ENCODE measurements around the gene IL7R.
"Not testable (repeated sequence)": the region's sequence is repeated elsewhere in the genome, so short reads cannot be mapped to it uniquely, and the experiment has no call there.

Gene IL7R

GRCh38 chr5:35886381-35886780 lies 29.7 kb downstream of the IL7R start:
- TF ChIP-seq CTCF (conservative IDR thresholded peaks at IDR 0.05; ENCODE audit: control insufficient read depth, insufficient read depth, low read depth, low read length) = no peak
- no peak for DNase-seq (ENCODE audit: low read depth)

GRCh38 chr5:35887321-35888100 lies 30.8 kb downstream of the IL7R start:
- DNase-seq (ENCODE audit: low read depth) = peak; percentile 19
- H3K4me3 ChIP-seq (ENCODE audit: control insufficient read depth, low read depth, low read length) = no peak overlapping the region
- TF ChIP-seq CTCF (conservative IDR thresholded peaks at IDR 0.05; ENCODE audit: control insufficient read depth, insufficient read depth, low read depth, low read length) = no peak

More at GRCh38 chr5:35886381-35886780, 29.7 kb downstream of the IL7R start:
- H3K4me3 ChIP-seq (ENCODE audit: control insufficient read depth, low read depth, low read length) = no peak overlapping the region

- DNase-seq (ENCODE audit: low read depth) = no peak
- no peak for TF ChIP-seq CTCF (conservative IDR thresholded peaks at IDR 0.05; ENCODE audit: control insufficient read depth, insufficient read depth, low read depth, low read length)
- no peak overlapping the region for H3K4me3 ChIP-seq (ENCODE audit: control insufficient read depth, low read depth, low read length)
These were observed 33.6 kb downstream of the IL7R start for GRCh38 chr5:35890021-35891020.

- not testable (repeated sequence) for H3K4me3 ChIP-seq (ENCODE audit: control insufficient read depth, low read depth, low read length); DNase-seq (ENCODE audit: low read depth)
These were observed 36.1 kb downstream of the IL7R start for GRCh38 chr5:35892799-35893198.

- no peak for DNase-seq (ENCODE audit: low read depth)
- no peak for TF ChIP-seq CTCF (conservative IDR thresholded peaks at IDR 0.05; ENCODE audit: control insufficient read depth, insufficient read depth, low read depth, low read length)
- no peak overlapping the region for H3K4me3 ChIP-seq (ENCODE audit: control insufficient read depth, low read depth, low read length)
These were observed 37.4 kb downstream of the IL7R start for GRCh38 chr5:35894131-35894530.

- TF ChIP-seq CTCF (conservative IDR thresholded peaks at IDR 0.05; ENCODE audit: control insufficient read depth, insufficient read depth, low read depth, low read length) = no peak
- no peak overlapping the region for H3K4me3 ChIP-seq (ENCODE audit: control insufficient read depth, low read depth, low read length)
- DNase-seq (ENCODE audit: low read depth) = no peak
These were observed 42.4 kb downstream of the IL7R start for GRCh38 chr5:35898952-35899660.
